ENCODE results near the gene PGM2L1.

Gene PGM2L1

GRCh38 chr11:74288911-74289310, 109.3 kb downstream of the PGM2L1 start:
- TF ChIP-seq, protein P1, sequence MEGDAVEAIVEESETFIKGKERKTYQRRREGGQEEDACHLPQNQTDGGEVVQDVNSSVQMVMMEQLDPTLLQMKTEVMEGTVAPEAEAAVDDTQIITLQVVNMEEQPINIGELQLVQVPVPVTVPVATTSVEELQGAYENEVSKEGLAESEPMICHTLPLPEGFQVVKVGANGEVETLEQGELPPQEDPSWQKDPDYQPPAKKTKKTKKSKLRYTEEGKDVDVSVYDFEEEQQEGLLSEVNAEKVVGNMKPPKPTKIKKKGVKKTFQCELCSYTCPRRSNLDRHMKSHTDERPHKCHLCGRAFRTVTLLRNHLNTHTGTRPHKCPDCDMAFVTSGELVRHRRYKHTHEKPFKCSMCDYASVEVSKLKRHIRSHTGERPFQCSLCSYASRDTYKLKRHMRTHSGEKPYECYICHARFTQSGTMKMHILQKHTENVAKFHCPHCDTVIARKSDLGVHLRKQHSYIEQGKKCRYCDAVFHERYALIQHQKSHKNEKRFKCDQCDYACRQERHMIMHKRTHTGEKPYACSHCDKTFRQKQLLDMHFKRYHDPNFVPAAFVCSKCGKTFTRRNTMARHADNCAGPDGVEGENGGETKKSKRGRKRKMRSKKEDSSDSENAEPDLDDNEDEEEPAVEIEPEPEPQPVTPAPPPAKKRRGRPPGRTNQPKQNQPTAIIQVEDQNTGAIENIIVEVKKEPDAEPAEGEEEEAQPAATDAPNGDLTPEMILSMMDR (IDR thresholded peaks at IDR 0.05; ENCODE audit: low read length), result no peak
- TF ChIP-seq EZH2phosphoT487 (IDR thresholded peaks at IDR 0.05; ENCODE audit: low read length), result no peak
- no peak for TF ChIP-seq EZH2 (optimal IDR thresholded peaks at IDR 0.05; ENCODE audit: low read depth, low read length)
- H3F3A ChIP-seq (ENCODE audit: insufficient read depth, low read length), result no peaks in the 10 kb centered on the region
- H2AFZ ChIP-seq (ENCODE audit: low read length), result no peak overlapping the region
- no peaks in the 10 kb centered on the region for H3K4me1 ChIP-seq (ENCODE audit: low read length)
- H3K9me2 ChIP-seq (replicated peaks; ENCODE audit: insufficient read depth, low read length), result no peaks in the 10 kb centered on the region
- no peaks in the 10 kb centered on the region for H3K9me3 ChIP-seq (replicated peaks; ENCODE audit: insufficient read depth, low read length)
- no peak overlapping the region for H3K4me3 ChIP-seq (ENCODE audit: low read length)
- H4K20me1 ChIP-seq (ENCODE audit: insufficient read depth, low read length), result no peaks in the 10 kb centered on the region
- no peak for DNase-seq
- no peak overlapping the region for H3K27ac ChIP-seq (ENCODE audit: low read length)
- no peak overlapping the region for H3K4me2 ChIP-seq (ENCODE audit: low read depth, low read length)
- H3K9ac ChIP-seq (ENCODE audit: low read length), result no peak overlapping the region
- H3K36me3 ChIP-seq (replicated peaks; ENCODE audit: insufficient read depth, low read length), result no peaks in the 10 kb centered on the region
- no peaks in the 10 kb centered on the region for H3K27me3 ChIP-seq (replicated peaks; ENCODE audit: insufficient read depth, low read length)
- no peaks in the 10 kb centered on the region for H3K79me2 ChIP-seq (ENCODE audit: low read length)

- TF ChIP-seq EZH2 (optimal IDR thresholded peaks at IDR 0.05; ENCODE audit: low read depth, low read length), result no peak
- no peak for TF ChIP-seq EZH2phosphoT487 (IDR thresholded peaks at IDR 0.05; ENCODE audit: low read length)
- TF ChIP-seq, protein P1 (IDR thresholded peaks at IDR 0.05; ENCODE audit: low read length), result no peak
- DNase-seq, result no peak
- Histone ChIP-seq H3K9me2 (replicated peaks; ENCODE audit: insufficient read depth, low read length) (no peaks in the 10 kb centered on the region), H3K27ac (ENCODE audit: low read length) (no peak overlapping the region), H3F3A (ENCODE audit: insufficient read depth, low read length) (no peaks in the 10 kb centered on the region), H3K4me1 (ENCODE audit: low read length) (no peaks in the 10 kb centered on the region), H4K20me1 (ENCODE audit: insufficient read depth, low read length) (no peaks in the 10 kb centered on the region), H3K79me2 (ENCODE audit: low read length) (no peaks in the 10 kb centered on the region), H2AFZ (ENCODE audit: low read length) (no peak overlapping the region), H3K9me3 (replicated peaks; ENCODE audit: insufficient read depth, low read length) (no peaks in the 10 kb centered on the region), H3K4me2 (ENCODE audit: low read depth, low read length) (no peak overlapping the region), H3K9ac (ENCODE audit: low read length) (no peak overlapping the region), H3K4me3 (ENCODE audit: low read length) (no peak overlapping the region), H3K36me3 (replicated peaks; ENCODE audit: insufficient read depth, low read length) (no peaks in the 10 kb centered on the region), H3K27me3 (replicated peaks; ENCODE audit: insufficient read depth, low read length) (no peaks in the 10 kb centered on the region)
Observed at GRCh38 chr11:74288161-74288560, 110.1 kb downstream of the PGM2L1 start.

- Histone ChIP-seq H2AFZ (ENCODE audit: low read length) (no peak overlapping the region), H3K27ac (ENCODE audit: low read length) (no peak overlapping the region), H3K36me3 (replicated peaks; ENCODE audit: insufficient read depth, low read length) (no peaks in the 10 kb centered on the region), H3K27me3 (replicated peaks; ENCODE audit: insufficient read depth, low read length) (no peaks in the 10 kb centered on the region), H3K4me1 (ENCODE audit: low read length) (no peaks in the 10 kb centered on the region), H3K9me3 (replicated peaks; ENCODE audit: insufficient read depth, low read length) (no peaks in the 10 kb centered on the region), H3K4me2 (ENCODE audit: low read depth, low read length) (no peak overlapping the region), H3K79me2 (ENCODE audit: low read length) (no peaks in the 10 kb centered on the region), H3F3A (ENCODE audit: insufficient read depth, low read length) (no peaks in the 10 kb centered on the region), H3K9ac (ENCODE audit: low read length) (no peak overlapping the region), H3K4me3 (ENCODE audit: low read length) (no peak overlapping the region), H4K20me1 (ENCODE audit: insufficient read depth, low read length) (no peaks in the 10 kb centered on the region), H3K9me2 (replicated peaks; ENCODE audit: insufficient read depth, low read length) (no peaks in the 10 kb centered on the region)
- DNase-seq, result no peak
- TF ChIP-seq EZH2 (optimal IDR thresholded peaks at IDR 0.05; ENCODE audit: low read depth, low read length) (no peak), EZH2phosphoT487 (IDR thresholded peaks at IDR 0.05; ENCODE audit: low read length) (no peak)
- TF ChIP-seq, protein P1 (IDR thresholded peaks at IDR 0.05; ENCODE audit: low read length), result no peak
Observed at GRCh38 chr11:74284466-74284865, 113.8 kb downstream of the PGM2L1 start.
